Smooth muscle cell (in vitro differentiated cells): Measurements from ENCODE around the gene ACD. TPM values are rescaled to one million over a fixed set of nuclear protein-coding genes. Genes with fewer than 3 reads are reported as not detected.

ENCODE experiments used
- DNase-seq: peaks from one replicate; lab custom pipeline; 2025; ENCODE audit not compliant: unreplicated experiment; lab: John Stamatoyannopoulos, UW
- H2AFZ ChIP-seq: fragments of 200-600 bp; sonication (generic); 2 replicates; pipeline ENCODE4 v1.6.0; 2016; ENCODE audit warnings: antibody characterized with exemption, low read depth, mild to moderate bottlenecking
- H3F3A ChIP-seq: fragments of 200-600 bp; sonication (generic); 2 replicates; pipeline ENCODE4 v1.6.0; 2017; ENCODE audit warnings: antibody characterized with exemption, low read depth
- H3K27ac ChIP-seq: fragments of 200-600 bp; sonication (generic); 2 replicates; pipeline ENCODE4 v1.5.1; 2016; ENCODE audit warnings: low read depth, mild to moderate bottlenecking
- H3K27me3 ChIP-seq: fragments of 200-600 bp; sonication (generic); 2 replicates; pipeline ENCODE4 v1.6.1; 2016; ENCODE audit warnings: low read depth, mild to moderate bottlenecking
- H3K36me3 ChIP-seq: fragments of 200-600 bp; sonication (generic); 2 replicates; pipeline ENCODE4 v1.5.1; 2016; ENCODE audit warnings: low read depth
- H3K4me1 ChIP-seq: fragments of 200-600 bp; sonication (generic); 2 replicates; pipeline ENCODE4 v1.5.1; 2016; ENCODE audit warnings: low read depth
- H3K4me2 ChIP-seq: fragments of 200-600 bp; sonication (generic); 2 replicates; pipeline ENCODE4 v1.6.0; 2016; ENCODE audit warnings: mild to moderate bottlenecking
- H3K4me3 ChIP-seq: fragments of 200-600 bp; sonication (generic); 2 replicates; pipeline ENCODE4 v1.5.1; 2016; ENCODE audit warnings: mild to moderate bottlenecking
- H3K79me2 ChIP-seq: fragments of 200-600 bp; sonication (generic); 2 replicates; pipeline ENCODE4 v1.6.0; 2016; ENCODE audit warnings: low read depth, mild to moderate bottlenecking
- H3K9ac ChIP-seq: fragments of 200-600 bp; sonication (generic); 2 replicates; pipeline ENCODE4 v1.6.0; 2016; ENCODE audit warnings: low read depth
- H3K9me3 ChIP-seq: fragments of 200-600 bp; sonication (generic); replicated peaks from 2 replicates; pipeline ENCODE4 v1.5.1; 2016; ENCODE audit warnings: low read depth
- H4K20me1 ChIP-seq: fragments of 200-600 bp; sonication (generic); 2 replicates; pipeline ENCODE4 v1.6.0; 2016; ENCODE audit warnings: low read depth
- CTCF ChIP-seq: fragments of 200-600 bp; sonication (generic); IDR thresholded peaks from 2 replicates; pipeline ENCODE4 v1.5.1; 2017; ENCODE audit warnings: borderline replicate concordance, mild to moderate bottlenecking, antibody characterized with exemption; ENCODE audit not compliant: insufficient read depth, poor library complexity, severe bottlenecking
- WGBS: methylation state at CpG from one replicate; pipeline ENCODE4 v1.1.7; 2016; ENCODE audit warnings: low lambda C conversion rate; 5-methylcytosine and 5-hydroxymethylcytosine counted together
- polyA plus RNA-seq: library from polyadenylated mRNA; unstranded; fragments of >200 nt; fragmentation: Nextera tagmentation; extraction: Ambion mirVana; gene quantifications from 2 replicates; pipeline ENCODE4 v1.2.1, GENCODE V29; 2016
- total RNA-seq: library from RNA; depleted of rRNA; stranded (reverse); fragments of >200 nt; gene quantifications from 2 replicates; pipeline ENCODE4 v1.2.3, GENCODE V29; 2014

The ACD gene
- total and polyA plus RNA-seq, 2 experiments from 2014 or later, result 21.9 to 31.7 TPM

GRCh38 chr16:67661886-67662652, 2.0 kb upstream of the ACD start:
- 96% methylated on average over 34 of the region's 34 CpGs for WGBS
- Histone ChIP-seq H3K4me2 (no peak overlapping the region), H4K20me1 (peaks cover 7% of the 10 kb centered on the region), H3K4me3 (no peak overlapping the region), H3K4me1 (peaks cover 7% of the 10 kb centered on the region), H3K9ac (no peak overlapping the region), H3K27me3 (no peaks in the 10 kb centered on the region), H3K27ac (no peak overlapping the region), H3K9me3 (no peaks in the 10 kb centered on the region), H3K36me3 (no peaks in the 10 kb centered on the region), H2AFZ (no peak overlapping the region), H3K79me2 (no peaks in the 10 kb centered on the region), H3F3A (peaks cover 4% of the 10 kb centered on the region)
- no peak for DNase-seq
- no peak for TF ChIP-seq CTCF

GRCh38 chr16:67661101-67661761, 1.2 kb upstream of the ACD start:
- Histone ChIP-seq H3K79me2 (no peaks in the 10 kb centered on the region), H3K4me3 (peak overlapping the region; percentile 73), H3K9ac (no peak overlapping the region), H3K4me2 (peak overlapping the region; percentile 92), H3F3A (peaks cover 4% of the 10 kb centered on the region), H3K9me3 (no peaks in the 10 kb centered on the region), H3K36me3 (no peaks in the 10 kb centered on the region), H2AFZ (no peak overlapping the region), H4K20me1 (peaks cover 7% of the 10 kb centered on the region), H3K4me1 (peaks cover 3% of the 10 kb centered on the region), H3K27me3 (no peaks in the 10 kb centered on the region), H3K27ac (peak overlapping the region; percentile 44)
- TF ChIP-seq CTCF, result no peak
- 18% methylated on average over 35 of the region's 39 CpGs for WGBS
- peak; percentile 48 for DNase-seq

GRCh38 chr16:67660564-67661028, 536 bp upstream of the ACD start, which contains the start of gene PARD6A:
Gene PARD6A, plus strand, starts transcription at chr16:67660960. Its CDS starts 79 bp downstream, at chr16:67661039.
- Histone ChIP-seq H3K79me2 (no peaks in the 10 kb centered on the region), H3K9ac (peak within 1 kb of the TSS; percentile 79), H3K36me3 (no peaks in the 10 kb centered on the region), H3K4me3 (peak within 1 kb of the TSS; percentile 73), H2AFZ (peak within 1 kb of the TSS; percentile 93), H4K20me1 (peaks cover 7% of the 10 kb centered on the region), H3F3A (peaks cover 4% of the 10 kb centered on the region), H3K4me1 (peaks cover 3% of the 10 kb centered on the region), H3K9me3 (no peaks in the 10 kb centered on the region), H3K4me2 (peak within 1 kb of the TSS; percentile 92), H3K27me3 (no peaks in the 10 kb centered on the region), H3K27ac (peak within 1 kb of the TSS; percentile 87)
- WGBS, result 2% methylated on average over 30 of the region's 48 CpGs
- no peak for TF ChIP-seq CTCF
- peak; percentile 80 for DNase-seq
